GM12878 (cell line): ENCODE results near the gene GGT7. TPM values are rescaled to one million over a fixed set of nuclear protein-coding genes. Genes with fewer than 3 reads are reported as not detected.
A peak's percentile ranks its signal among the peaks of the same experiment; 100 is the strongest.

Source experiments
- BHLHE40 ChIP-seq, 2 experiments: fragments of 450-650 bp in 1 of 2; IDR thresholded peaks; 2 replicates each; pipeline ENCODE4 v1.6.1; 2011 to 2017; ENCODE audit warnings: low read depth in 2 of 2, borderline replicate concordance in 1 of 2, improper control_type of control experiment in 1 of 2, low read length in 1 of 2, mild to moderate bottlenecking in 1 of 2
- CBFB ChIP-seq: IDR thresholded peaks from 2 replicates; pipeline ENCODE4 v1.6.1; 2016; ENCODE audit warnings: antibody characterized with exemption, low read depth
- CHD2 ChIP-seq: IDR thresholded peaks from 2 replicates; pipeline ENCODE4 v1.6.1; 2011; ENCODE audit warnings: low read depth, low read length, improper control_type of control experiment, borderline replicate concordance
- MYB ChIP-seq: fragments of 150-350 bp; IDR thresholded peaks from 2 replicates; pipeline ENCODE4 v1.6.1; 2014; ENCODE audit warnings: mild to moderate bottlenecking, low read depth, low read length, borderline replicate concordance
- NFYA ChIP-seq: IDR thresholded peaks from 2 replicates; pipeline ENCODE4 v1.6.1; 2011; ENCODE audit warnings: low read depth, mild to moderate bottlenecking, low read length, improper control_type of control experiment, borderline replicate concordance
- NR2C1 ChIP-seq: fragments of 450-650 bp; IDR thresholded peaks from 2 replicates; pipeline ENCODE4 v1.6.1; 2017; ENCODE audit warnings: antibody characterized with exemption, mild to moderate bottlenecking, moderate library complexity
- POLR2A ChIP-seq: IDR thresholded peaks from 2 replicates; pipeline ENCODE4 v1.6.1; 2011; ENCODE audit warnings: low read depth, mild to moderate bottlenecking, low read length
- SREBF1 ChIP-seq: IDR thresholded peaks from 2 replicates; pipeline ENCODE4 v1.6.1; 2012; ENCODE audit warnings: mild to moderate bottlenecking, low read length
- SREBF2 ChIP-seq: IDR thresholded peaks from 2 replicates; pipeline ENCODE4 v1.6.1; 2012; ENCODE audit warnings: mild to moderate bottlenecking, low read length
- TBL1XR1 ChIP-seq: IDR thresholded peaks from 2 replicates; pipeline ENCODE4 v1.6.1; 2012; ENCODE audit warnings: low read depth, low read length, improper control_type of control experiment
- TCF3 ChIP-seq: IDR thresholded peaks from 2 replicates; pipeline ENCODE4 v1.6.1; 2012; ENCODE audit warnings: low read depth, mild to moderate bottlenecking, low read length, borderline replicate concordance; ENCODE audit not compliant: insufficient read depth
- ZNF24 ChIP-seq: fragments of 450-650 bp; IDR thresholded peaks from 2 replicates; pipeline ENCODE4 v1.6.1; 2017; ENCODE audit warnings: antibody characterized with exemption, mild to moderate bottlenecking
- polyA plus RNA-seq, 11 experiments: library from polyadenylated mRNA; depleted of rRNA in 4 of 11; unstranded in 6 of 11; stranded (reverse) in 5 of 11; fragments of >200 nt; fragmentation: Nextera tagmentation in 4 of 11; fragmentation: Illumina TruSeq in 1 of 11; extraction: Ambion mirVana in 4 of 11; extraction: Trizol in 1 of 11; gene quantifications; 1 replicate in 1 of 11; 2 replicates in 10 of 11; pipeline versions ENCODE4 v1.2.1 to v1.2.3, GENCODE V29; 2011 to 2016; ENCODE audit warnings: inconsistent platforms in 2 of 11, missing spikeins in 2 of 11, low read depth in 1 of 11
- total RNA-seq, 4 experiments: library from RNA; depleted of rRNA in 3 of 4; stranded (reverse); fragments of >200 nt in 3 of 4; fragmentation: Illumina TruSeq in 1 of 4; extraction: Trizol in 1 of 4; gene quantifications; 2 replicates each; pipeline versions ENCODE4 v1.2.1 to v1.2.3, GENCODE V29; 2013 to 2021

GGT7 gene
- total and polyA plus RNA-seq, 10 of the 15 experiments (the other 5 are each of a cell fraction or from before 2014, with no cell fraction given), result 0.02 to 14.7 (median 5.3) TPM

DNA sequence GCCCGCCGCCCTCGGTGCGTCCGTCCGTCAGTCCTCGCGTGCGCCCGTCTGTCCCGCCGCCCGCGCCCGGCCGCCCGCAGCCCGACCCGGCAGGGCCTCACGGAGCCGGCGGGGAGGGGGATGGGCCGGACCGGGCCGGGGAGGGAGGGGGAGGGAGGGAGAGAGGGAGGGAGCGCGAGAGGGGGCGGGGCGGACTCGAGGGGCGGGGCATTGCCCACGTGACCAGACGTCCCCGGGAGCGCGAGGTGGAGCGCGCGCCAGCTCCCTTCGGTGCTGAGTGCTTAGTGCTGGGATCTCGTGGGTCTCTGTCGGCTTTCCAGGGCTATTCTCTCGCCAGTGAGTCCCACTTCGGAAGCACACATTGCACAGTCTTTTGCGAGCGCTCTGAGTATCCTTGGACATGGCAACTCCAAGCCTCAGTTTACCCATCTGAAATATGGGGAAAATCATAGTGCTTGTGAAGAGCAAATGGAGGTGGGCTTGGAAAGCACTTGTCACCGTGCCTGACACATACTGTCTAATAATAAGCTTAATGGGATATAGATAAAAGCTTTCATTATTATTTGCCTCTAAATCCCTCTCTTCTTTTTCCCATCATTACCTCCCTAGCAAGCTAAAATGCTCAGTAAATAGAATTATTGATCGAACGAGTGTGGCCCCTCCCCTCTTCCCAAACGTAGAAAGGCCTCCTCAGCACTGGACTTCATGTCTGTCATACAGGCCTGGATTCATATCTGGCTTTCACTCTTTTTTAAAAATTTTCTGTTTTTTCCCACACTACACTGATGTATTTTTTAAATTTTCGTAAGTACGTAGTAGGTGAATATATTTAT, 46.9 kb downstream of the GGT7 start, which contains the start of gene NCOA6 (continued):
- no peak for TF ChIP-seq NFYA
- TF ChIP-seq CBFB, result no peak
- TF ChIP-seq SREBF2, result no peak
- no peak for TF ChIP-seq NR2C1
- peak; percentile 70 for TF ChIP-seq POLR2A
- no peak for TF ChIP-seq ZNF24
- TF ChIP-seq BHLHE40 (IDR thresholded peaks at IDR 0.05; ENCODE audit: borderline replicate concordance in 1 of 2, low read depth in 2 of 2, low read length in 1 of 2), result peak in 1 of 2 experiments; percentile 43; a peak in 2 of 4 replicates
- TF ChIP-seq SREBF1, result no peak
- TF ChIP-seq TCF3, result 0 out of 2 replicates have a peak, but pooled peaks have one; percentile 8
- no peak for TF ChIP-seq TBL1XR1
- 0 out of 2 replicates have a peak, but pooled peaks have one; percentile 22 for TF ChIP-seq CHD2
- TF ChIP-seq MYB, result no peak
- TF ChIP-seq, all 136 proteins: peak for 14
